ENCODE results near the gene SNAP25.

Gene SNAP25

GRCh38 chr20:10297684-10298240 is 79.1 kb downstream of the SNAP25 start:
- H3K27ac ChIP-seq = no peak overlapping the region
- DNase-seq (ENCODE audit: low read depth, low spot score) = no peak

GRCh38 chr20:10300582-10301446 is 82.2 kb downstream of the SNAP25 start:
- no peak for DNase-seq (ENCODE audit: low read depth, low spot score)

GRCh38 chr20:10303852-10304251 is 85.2 kb downstream of the SNAP25 start:
- no peak for DNase-seq (ENCODE audit: low read depth, low spot score)
- H3K27ac ChIP-seq = no peak overlapping the region

More at GRCh38 chr20:10300582-10301446, 82.2 kb downstream of the SNAP25 start:
- no peak overlapping the region for H3K27ac ChIP-seq

- no peak for DNase-seq (ENCODE audit: low read depth, low spot score)
- H3K27ac ChIP-seq = no peak overlapping the region
These were observed 85.9 kb downstream of the SNAP25 start for GRCh38 chr20:10304471-10305046.

- no peak for DNase-seq (ENCODE audit: low read depth, low spot score)
- no peak overlapping the region for H3K27ac ChIP-seq
These were observed 88.1 kb downstream of the SNAP25 start for GRCh38 chr20:10306440-10307358.

GRCh38 chr20:10307359-10307735 is 88.7 kb downstream of the SNAP25 start:
- no peak for DNase-seq (ENCODE audit: low read depth, low spot score)
- H3K27ac ChIP-seq = no peak overlapping the region

GRCh38 chr20:10308652-10309051 is 90.0 kb downstream of the SNAP25 start:
- no peak for DNase-seq (ENCODE audit: low read depth, low spot score)
- no peak overlapping the region for H3K27ac ChIP-seq

- peak; percentile 37 for DNase-seq (ENCODE audit: low read depth, low spot score)
- no peak overlapping the region for H3K27ac ChIP-seq
These were observed 90.7 kb downstream of the SNAP25 start for GRCh38 chr20:10309326-10309725.

- H3K27ac ChIP-seq = no peak overlapping the region
- no peak for DNase-seq (ENCODE audit: low read depth, low spot score)
These were observed 93.5 kb downstream of the SNAP25 start for GRCh38 chr20:10312111-10312510.

- no peak overlapping the region for H3K27ac ChIP-seq
- no peak for DNase-seq (ENCODE audit: low read depth, low spot score)
These were observed 94.6 kb downstream of the SNAP25 start for GRCh38 chr20:10313215-10313614.

- DNase-seq (ENCODE audit: low read depth, low spot score) = no peak
- H3K27ac ChIP-seq = no peak overlapping the region
These were observed 95.1 kb downstream of the SNAP25 start for GRCh38 chr20:10313701-10314100.

GRCh38 chr20:10314198-10314597 is 95.6 kb downstream of the SNAP25 start:
- no peak overlapping the region for H3K27ac ChIP-seq

GRCh38 chr20:10315138-10315537 is 96.5 kb downstream of the SNAP25 start:
- DNase-seq (ENCODE audit: low read depth, low spot score) = no peak
- no peak overlapping the region for H3K27ac ChIP-seq

More at GRCh38 chr20:10314198-10314597, 95.6 kb downstream of the SNAP25 start:
- no peak for DNase-seq (ENCODE audit: low read depth, low spot score)

GRCh38 chr20:10316582-10316981 is 98.0 kb downstream of the SNAP25 start:
- no peak for DNase-seq (ENCODE audit: low read depth, low spot score)
- H3K27ac ChIP-seq = no peak overlapping the region

- no peak overlapping the region for H3K27ac ChIP-seq
- DNase-seq (ENCODE audit: low read depth, low spot score) = no peak
These were observed 99.8 kb downstream of the SNAP25 start for GRCh38 chr20:10318291-10319024.

- DNase-seq (ENCODE audit: low read depth, low spot score) = no peak
- H3K27ac ChIP-seq = no peak overlapping the region
These were observed 101.2 kb downstream of the SNAP25 start for GRCh38 chr20:10319855-10320254.

- H3K27ac ChIP-seq = no peak overlapping the region
- no peak for DNase-seq (ENCODE audit: low read depth, low spot score)
These were observed 102.6 kb downstream of the SNAP25 start for GRCh38 chr20:10321138-10321717.

- H3K27ac ChIP-seq = no peak overlapping the region
- DNase-seq (ENCODE audit: low read depth, low spot score) = no peak
These were observed 103.7 kb downstream of the SNAP25 start for GRCh38 chr20:10322073-10323012.

Data from epithelial cell of prostate (primary cell).